MM.1S (cell line): ENCODE data around the gene SKIDA1.

Experiments
- CTCF ChIP-seq: fragments of 300-600 bp; sonication (generic); IDR thresholded peaks from 2 replicates; pipeline ENCODE4 v1.5.1; 2016; ENCODE audit warnings: antibody characterized with exemption, low read length, mixed read lengths
- EZH2 ChIP-seq: fragments of 300-600 bp; sonication (generic); optimal IDR thresholded peaks from 2 replicates; pipeline ENCODE3; 2017; ENCODE audit warnings: low read depth, mild to moderate bottlenecking, antibody characterized with exemption, low read length, mixed read lengths
- EZH2phosphoT487 ChIP-seq: fragments of 300-600 bp; sonication (generic); IDR thresholded peaks from 2 replicates; pipeline ENCODE4 v1.6.1; 2018; ENCODE audit warnings: antibody characterized with exemption, low read length

GRCh38 chr10:21488957-21489446, 36.5 kb downstream of the SKIDA1 start:
- TF ChIP-seq CTCF, result no peak
- TF ChIP-seq EZH2, result no peak
- TF ChIP-seq EZH2phosphoT487, result no peak
